Parathyroid adenoma (tissue), 2 donors: ENCODE results near the gene CLDN1.

Experiments
- H2AFZ ChIP-seq: fragments of 300-600 bp; sonication (generic); one replicate; pipeline ENCODE4 v1.7.0; 2017; ENCODE audit warnings: antibody characterized with exemption, mild to moderate bottlenecking
- H3K27ac ChIP-seq: fragments of 300-600 bp; sonication (generic); one replicate; pipeline ENCODE4 v1.7.0; 2017
- H3K27me3 ChIP-seq: fragments of 300-600 bp; sonication (generic); one replicate; pipeline ENCODE4 v1.7.0; 2017; ENCODE audit warnings: low read length; ENCODE audit not compliant: control insufficient read depth, insufficient read depth
- H3K36me3 ChIP-seq: fragments of 300-600 bp; sonication (generic); one replicate; pipeline ENCODE4 v1.7.0; 2017; ENCODE audit warnings: low read length; ENCODE audit not compliant: control insufficient read depth, insufficient read depth
- H3K4me1 ChIP-seq: fragments of 300-600 bp; sonication (generic); one replicate; pipeline ENCODE4 v1.7.0; 2017; ENCODE audit warnings: control low read depth
- H3K4me2 ChIP-seq: fragments of 300-600 bp; sonication (generic); one replicate; pipeline ENCODE4 v1.7.0; 2017; ENCODE audit warnings: low read length
- H3K4me3 ChIP-seq: fragments of 300-600 bp; sonication (generic); one replicate; pipeline ENCODE4 v1.7.0; 2017; ENCODE audit warnings: low read depth, low read length
- H3K79me2 ChIP-seq: fragments of 300-600 bp; sonication (generic); one replicate; pipeline ENCODE4 v1.7.0; 2017; ENCODE audit warnings: control low read depth
- H3K9ac ChIP-seq: fragments of 300-600 bp; sonication (generic); one replicate; pipeline ENCODE4 v1.7.0; 2017; ENCODE audit warnings: mild to moderate bottlenecking
- H3K9me3 ChIP-seq: fragments of 300-600 bp; sonication (generic); one replicate; pipeline ENCODE4 v1.7.0; 2017; ENCODE audit warnings: low read length; ENCODE audit not compliant: control insufficient read depth
- CTCF ChIP-seq: fragments of 300-600 bp; sonication (generic); IDR thresholded peaks from one replicate; pipeline ENCODE4 v1.7.0; 2017; ENCODE audit warnings: antibody characterized with exemption, mild to moderate bottlenecking
- donor health status: primary hyperparathyroidism.

CLDN1 gene

DNA sequence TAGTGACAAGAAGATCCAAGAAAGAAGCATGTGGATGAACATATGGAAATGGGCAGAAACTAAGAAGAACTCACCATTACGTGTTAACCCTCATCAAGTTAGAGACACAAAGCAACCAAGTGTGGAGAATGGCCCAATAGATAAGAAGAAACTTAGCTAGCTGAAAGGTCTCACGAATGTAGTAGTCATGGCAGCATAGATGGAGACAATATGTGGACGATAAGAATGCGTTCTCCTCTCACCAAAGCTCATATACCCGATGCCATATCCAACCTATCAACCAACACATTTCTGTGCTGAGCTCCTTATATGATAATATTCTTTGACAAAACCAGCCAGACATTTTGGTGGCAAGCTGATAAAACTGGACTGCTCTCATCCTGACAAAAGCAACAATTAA is 15.1 kb upstream of the CLDN1 start:
- no peak overlapping the region for H3K4me2 ChIP-seq
- H3K4me1 ChIP-seq: no peaks in the 10 kb centered on the region
- no peak overlapping the region for H3K27ac ChIP-seq
- H3K36me3 ChIP-seq: no peaks in the 10 kb centered on the region
- H3K4me3 ChIP-seq: no peak overlapping the region
- no peaks in the 10 kb centered on the region for H3K9me3 ChIP-seq
- H3K27me3 ChIP-seq: no peaks in the 10 kb centered on the region
- TF ChIP-seq CTCF: no peak
- no peaks in the 10 kb centered on the region for H3K79me2 ChIP-seq
- no peak overlapping the region for H2AFZ ChIP-seq
- H3K9ac ChIP-seq: no peak overlapping the region

DNA sequence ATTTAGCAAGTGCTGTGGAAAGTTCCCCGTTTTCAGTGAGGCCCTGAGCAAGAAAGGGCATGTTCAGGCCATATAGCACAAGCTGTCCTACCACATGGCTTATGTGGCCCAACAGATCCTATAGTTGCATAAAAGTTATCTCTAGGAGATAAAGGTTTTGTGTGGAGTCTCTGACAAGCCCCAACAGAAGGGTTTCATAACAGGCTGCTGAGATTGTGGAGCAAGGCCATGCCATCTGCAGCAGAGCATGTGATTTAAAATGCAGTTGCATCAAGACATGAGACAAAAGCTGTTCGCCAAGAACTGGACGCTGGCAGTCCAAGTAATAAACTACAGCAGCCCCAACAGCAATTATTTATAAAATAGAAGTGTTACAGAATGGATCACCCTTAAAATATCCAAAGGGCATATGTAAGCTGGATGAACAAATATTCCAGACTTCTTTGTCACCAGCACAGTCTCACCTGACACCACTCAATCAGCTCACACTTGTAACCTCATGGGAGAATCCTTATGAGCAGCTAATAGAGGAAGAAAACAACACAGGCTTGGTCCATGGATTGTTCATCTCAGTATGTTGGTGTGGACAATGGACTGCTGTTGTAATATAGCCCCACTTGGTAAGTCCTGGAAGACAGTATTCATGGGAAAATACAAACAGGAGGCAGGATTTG is 14.4 kb upstream of the CLDN1 start:
- Histone ChIP-seq H2AFZ (no peak overlapping the region), H3K4me1 (no peaks in the 10 kb centered on the region), H3K4me2 (no peak overlapping the region), H3K9me3 (no peaks in the 10 kb centered on the region), H3K36me3 (no peaks in the 10 kb centered on the region), H3K4me3 (no peak overlapping the region), H3K79me2 (no peaks in the 10 kb centered on the region), H3K9ac (no peak overlapping the region), H3K27me3 (no peaks in the 10 kb centered on the region), H3K27ac (no peak overlapping the region)
- no peak for TF ChIP-seq CTCF

- Histone ChIP-seq H3K9ac (no peak overlapping the region), H3K4me2 (no peak overlapping the region), H3K27ac (no peak overlapping the region), H3K27me3 (no peaks in the 10 kb centered on the region), H3K4me1 (no peaks in the 10 kb centered on the region), H3K79me2 (no peaks in the 10 kb centered on the region), H2AFZ (no peak overlapping the region), H3K9me3 (no peaks in the 10 kb centered on the region), H3K36me3 (no peaks in the 10 kb centered on the region), H3K4me3 (no peak overlapping the region)
- no peak for TF ChIP-seq CTCF
Observed at GRCh38 chr3:190333961-190334360, 11.7 kb upstream of the CLDN1 start.

DNA sequence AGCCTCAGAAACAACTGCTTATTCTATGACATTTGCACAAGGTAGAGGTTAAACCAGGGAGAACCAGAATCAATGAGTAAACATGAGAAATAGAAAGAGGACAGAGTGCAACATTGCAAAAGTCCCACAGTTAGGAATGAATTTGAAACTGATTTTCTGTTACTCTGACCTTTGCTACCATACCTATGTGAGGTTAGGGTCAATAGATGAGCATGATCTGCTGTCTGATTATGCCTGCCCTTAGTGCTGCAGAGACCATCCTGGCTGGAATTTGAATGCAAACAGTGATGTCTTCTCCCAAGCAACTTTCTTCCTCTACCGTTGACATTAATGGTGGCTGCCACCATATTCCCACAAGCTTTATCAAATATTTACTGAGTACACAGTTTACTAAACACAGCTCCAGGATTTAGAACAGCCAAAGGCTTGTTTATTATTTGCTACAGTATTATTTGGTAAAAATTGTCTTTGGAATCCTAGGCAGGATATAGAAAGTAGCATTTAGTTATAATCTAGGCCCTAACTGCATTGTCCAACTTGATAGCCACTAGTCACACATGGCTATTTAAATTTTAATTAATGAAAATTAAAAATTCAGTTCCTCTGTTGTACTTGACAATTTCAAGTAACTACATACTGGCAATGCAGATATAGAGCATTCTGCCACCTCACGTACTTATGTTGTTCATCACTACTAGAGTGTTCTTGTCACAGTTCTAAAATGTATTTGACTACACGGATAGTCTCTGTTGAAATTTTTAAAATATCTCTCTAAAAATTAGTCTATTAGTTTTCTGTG is 8.9 kb upstream of the CLDN1 start:
- Histone ChIP-seq H3K4me3 (no peak overlapping the region), H3K9ac (no peak overlapping the region), H3K9me3 (no peaks in the 10 kb centered on the region), H3K27ac (no peak overlapping the region), H3K4me2 (no peak overlapping the region), H3K79me2 (no peaks in the 10 kb centered on the region), H2AFZ (no peak overlapping the region), H3K36me3 (no peaks in the 10 kb centered on the region), H3K4me1 (no peaks in the 10 kb centered on the region), H3K27me3 (no peaks in the 10 kb centered on the region)
- TF ChIP-seq CTCF: no peak
